ENCODE results near the gene KLF2. TPM values are rescaled to one million over a fixed set of nuclear protein-coding genes. Genes with fewer than 3 reads are reported as not detected.
"Not testable (repeated sequence)": the region's sequence is repeated elsewhere in the genome, so short reads cannot be mapped to it uniquely, and the experiment has no call there.

Gene KLF2
- total and polyA plus RNA-seq, 5 experiments from 2014 or later: 115 to 393 (median 216) TPM

- no peak for DNase-seq
- no peak for ATAC-seq
- peaks cover 4 to 8% (median 6%) of the 10 kb centered on the region in 4 donors for H3K4me1 Mint-ChIP-seq
- H3K4me3 Mint-ChIP-seq: no peak overlapping the region
- H3K27me3 Mint-ChIP-seq: peaks cover 0 to 1% (median 0%) of the 10 kb centered on the region in 5 donors
- POLR2A ChIA-PET: interaction anchor here (0.5 to 2.8 kb wide), 3 partner anchors 31 to 155 kb away, joined by 3 to 11 read pairs (median 4); partner anchors contain the start of gene KLF2
- H3K9me3 Mint-ChIP-seq: no peaks in the 10 kb centered on the region
- no peak overlapping the region for H3K27ac Mint-ChIP-seq
- no peaks in the 10 kb centered on the region for H3K36me3 Mint-ChIP-seq
These were observed 31.2 kb upstream of the KLF2 start for GRCh38 chr19:16293118-16294091.

- ATAC-seq (no peak), DNase-seq (no peak)
- no peak overlapping the region for H3K4me3 Mint-ChIP-seq
- H3K27me3 Mint-ChIP-seq: no peaks in the 10 kb centered on the region
- no peaks in the 10 kb centered on the region for H3K9me3 Mint-ChIP-seq
- POLR2A ChIA-PET: interaction anchor here (0.6 kb wide), 2 partner anchors 15 to 34 kb away, joined by 4 to 7 read pairs; no protein-coding TSS in a partner anchor
- H3K36me3 Mint-ChIP-seq: no peaks in the 10 kb centered on the region
- no peak overlapping the region for H3K27ac Mint-ChIP-seq
- H3K4me1 Mint-ChIP-seq: peaks cover 0 to 2% (median 0%) of the 10 kb centered on the region in 4 donors
These were observed 29.6 kb upstream of the KLF2 start for GRCh38 chr19:16295057-16295456.

- POLR2A ChIA-PET: no interaction called here
- DNase-seq: no peak
- Mint-ChIP-seq H3K4me3 (no peak overlapping the region), H3K9me3 (no peaks in the 10 kb centered on the region), H3K36me3 (no peaks in the 10 kb centered on the region), H3K27me3 (no peaks in the 10 kb centered on the region), H3K4me1 (no peaks in the 10 kb centered on the region), H3K27ac (peak overlapping the region in 1 of 10 donors; percentile 25)
- ATAC-seq: no peak
These were observed 27.9 kb upstream of the KLF2 start for GRCh38 chr19:16296713-16297112.

GRCh38 chr19:16297575-16298178 is 26.9 kb upstream of the KLF2 start:
- H3K36me3 Mint-ChIP-seq: no peaks in the 10 kb centered on the region
- ATAC-seq (no peak), DNase-seq (no peak)
- POLR2A ChIA-PET: interaction anchor here (0.7 kb wide), 1 partner anchor 27 kb away, joined by 3 read pairs; no protein-coding TSS in a partner anchor
- H3K9me3 Mint-ChIP-seq: no peaks in the 10 kb centered on the region
- H3K27me3 Mint-ChIP-seq: no peaks in the 10 kb centered on the region
- H3K4me1 Mint-ChIP-seq: no peaks in the 10 kb centered on the region
- H3K4me3 Mint-ChIP-seq: no peak overlapping the region
- no peak overlapping the region for H3K27ac Mint-ChIP-seq

GRCh38 chr19:16298334-16298733 is 26.3 kb upstream of the KLF2 start:
- H3K4me3 Mint-ChIP-seq: no peak overlapping the region
- ATAC-seq (no peak), DNase-seq (no peak)
- POLR2A ChIA-PET: interaction anchor here (0.6 to 0.7 kb wide), 2 partner anchors 26 to 83 kb away, joined by 3 read pairs; no protein-coding TSS in a partner anchor
- no peaks in the 10 kb centered on the region for H3K27me3 Mint-ChIP-seq
- H3K9me3 Mint-ChIP-seq: no peaks in the 10 kb centered on the region
- H3K36me3 Mint-ChIP-seq: no peaks in the 10 kb centered on the region
- H3K27ac Mint-ChIP-seq: peak overlapping the region in 1 of 10 donors; percentile 43
- no peaks in the 10 kb centered on the region for H3K4me1 Mint-ChIP-seq

- Mint-ChIP-seq H3K36me3 (no peaks in the 10 kb centered on the region), H3K4me1 (peaks cover 0 to 2% (median 1%) of the 10 kb centered on the region in 4 donors), H3K9me3 (no peaks in the 10 kb centered on the region), H3K27ac (no peak overlapping the region), H3K4me3 (no peak overlapping the region), H3K27me3 (no peaks in the 10 kb centered on the region)
- ATAC-seq (no peak), DNase-seq (no peak)
- POLR2A ChIA-PET: interaction anchor here (0.5 to 0.6 kb wide), 2 partner anchors 65 to 118 kb away, joined by 3 read pairs; no protein-coding TSS in a partner anchor
These were observed 22.5 kb upstream of the KLF2 start for GRCh38 chr19:16301999-16302694.

GRCh38 chr19:16303755-16304154 is 20.9 kb upstream of the KLF2 start:
- Mint-ChIP-seq H3K27ac (peak overlapping the region in 1 of 10 donors; percentile 27), H3K27me3 (no peaks in the 10 kb centered on the region), H3K4me1 (peaks cover 0 to 4% (median 2%) of the 10 kb centered on the region in 4 donors), H3K4me3 (no peak overlapping the region), H3K36me3 (no peaks in the 10 kb centered on the region), H3K9me3 (no peaks in the 10 kb centered on the region)
- ATAC-seq (no peak), DNase-seq (no peak)
- POLR2A ChIA-PET: interaction anchor here (0.6 to 1.4 kb wide), 3 partner anchors 12 to 32 kb away, joined by 3 to 7 read pairs (median 3); no protein-coding TSS in a partner anchor

- H3K27me3 Mint-ChIP-seq, H3K4me1 Mint-ChIP-seq, H3K36me3 Mint-ChIP-seq, H3K9me3 Mint-ChIP-seq, ATAC-seq, DNase-seq, H3K4me3 Mint-ChIP-seq: not testable (repeated sequence)
- H3K27ac Mint-ChIP-seq: peak overlapping the region in 1 of 10 donors; percentile 22
- POLR2A ChIA-PET: interaction anchor here (0.6 to 1.4 kb wide), 6 partner anchors 12 to 151 kb away, joined by 3 to 8 read pairs (median 6); no protein-coding TSS in a partner anchor
These were observed 20.1 kb upstream of the KLF2 start for GRCh38 chr19:16304511-16304910.

- DNase-seq, H3K27me3 Mint-ChIP-seq, ATAC-seq: not testable (repeated sequence)
These were observed 19.6 kb upstream of the KLF2 start for GRCh38 chr19:16305060-16305459.

GRCh38 chr19:16306728-16307402 is 17.8 kb upstream of the KLF2 start:
- DNase-seq: no peak
- ATAC-seq: no peak
- no peaks in the 10 kb centered on the region for H3K27me3 Mint-ChIP-seq
- H3K4me1 Mint-ChIP-seq: peaks cover 0 to 4% (median 2%) of the 10 kb centered on the region in 4 donors
- POLR2A ChIA-PET: interaction anchor here (1.1 kb wide), 1 partner anchor 22 kb away, joined by 3 read pairs; no protein-coding TSS in a partner anchor
- H3K27ac Mint-ChIP-seq: peak overlapping the region in 4 of 10 donors; percentile 22 to 66 (median 52)
- H3K4me3 Mint-ChIP-seq: no peak overlapping the region
- H3K36me3 Mint-ChIP-seq: no peaks in the 10 kb centered on the region
- no peaks in the 10 kb centered on the region for H3K9me3 Mint-ChIP-seq

More at GRCh38 chr19:16305060-16305459, 19.6 kb upstream of the KLF2 start:
- H3K27ac Mint-ChIP-seq: peak overlapping the region in 2 of 10 donors; percentile 5 to 76
- not testable (repeated sequence) for H3K4me1 Mint-ChIP-seq, H3K4me3 Mint-ChIP-seq, H3K36me3 Mint-ChIP-seq, H3K9me3 Mint-ChIP-seq
- POLR2A ChIA-PET: interaction anchor here (0.6 to 1.4 kb wide), 4 partner anchors 13 to 151 kb away, joined by 3 to 5 read pairs (median 3); no protein-coding TSS in a partner anchor

GRCh38 chr19:16308081-16308480 is 16.5 kb upstream of the KLF2 start:
- ATAC-seq (no peak), DNase-seq (no peak)
- peaks cover 0 to 6% (median 2%) of the 10 kb centered on the region in 4 donors for H3K4me1 Mint-ChIP-seq
- no peaks in the 10 kb centered on the region for H3K9me3 Mint-ChIP-seq
- H3K4me3 Mint-ChIP-seq: no peak overlapping the region
- H3K36me3 Mint-ChIP-seq: no peaks in the 10 kb centered on the region
- H3K27me3 Mint-ChIP-seq: no peaks in the 10 kb centered on the region
- POLR2A ChIA-PET: no interaction called here
- H3K27ac Mint-ChIP-seq: peak overlapping the region in 1 of 10 donors; percentile 22

- Mint-ChIP-seq H3K4me1 (peaks cover 0 to 5% (median 2%) of the 10 kb centered on the region in 4 donors), H3K9me3 (no peaks in the 10 kb centered on the region), H3K27ac (no peak overlapping the region), H3K4me3 (no peak overlapping the region), H3K27me3 (no peaks in the 10 kb centered on the region), H3K36me3 (no peaks in the 10 kb centered on the region)
- POLR2A ChIA-PET: no interaction called here
- DNase-seq: no peak
- ATAC-seq: no peak
These were observed 15.0 kb upstream of the KLF2 start for GRCh38 chr19:16309643-16310042.
